NCI-H82 (cell line): ENCODE measurements around the gene PANX2.
"Not testable (repeated sequence)": the region's sequence is repeated elsewhere in the genome, so short reads cannot be mapped to it uniquely, and the experiment has no call there.

Source experiments
- DNase-seq: peaks from one replicate; lab custom pipeline; 2025; lab: John Stamatoyannopoulos, UW

PANX2 gene

DNA sequence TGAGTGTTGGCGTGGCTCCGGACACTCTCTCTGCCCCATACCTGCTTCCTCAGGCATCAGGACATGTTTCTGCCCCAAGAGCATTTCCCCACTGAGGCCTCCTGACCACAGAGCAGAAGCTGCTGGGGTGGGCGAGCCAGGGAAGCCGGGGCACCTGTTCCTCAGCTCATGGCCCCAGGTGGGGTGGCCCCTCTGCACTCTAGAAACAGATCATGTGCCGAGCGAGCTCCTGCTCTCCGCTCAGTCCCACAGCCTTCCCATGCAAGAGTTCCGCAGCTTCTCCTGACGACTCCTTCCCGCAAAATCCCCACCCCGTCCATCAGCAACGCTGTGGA is 22.4 kb upstream of the PANX2 start:
- DNase-seq, result no peak

DNA sequence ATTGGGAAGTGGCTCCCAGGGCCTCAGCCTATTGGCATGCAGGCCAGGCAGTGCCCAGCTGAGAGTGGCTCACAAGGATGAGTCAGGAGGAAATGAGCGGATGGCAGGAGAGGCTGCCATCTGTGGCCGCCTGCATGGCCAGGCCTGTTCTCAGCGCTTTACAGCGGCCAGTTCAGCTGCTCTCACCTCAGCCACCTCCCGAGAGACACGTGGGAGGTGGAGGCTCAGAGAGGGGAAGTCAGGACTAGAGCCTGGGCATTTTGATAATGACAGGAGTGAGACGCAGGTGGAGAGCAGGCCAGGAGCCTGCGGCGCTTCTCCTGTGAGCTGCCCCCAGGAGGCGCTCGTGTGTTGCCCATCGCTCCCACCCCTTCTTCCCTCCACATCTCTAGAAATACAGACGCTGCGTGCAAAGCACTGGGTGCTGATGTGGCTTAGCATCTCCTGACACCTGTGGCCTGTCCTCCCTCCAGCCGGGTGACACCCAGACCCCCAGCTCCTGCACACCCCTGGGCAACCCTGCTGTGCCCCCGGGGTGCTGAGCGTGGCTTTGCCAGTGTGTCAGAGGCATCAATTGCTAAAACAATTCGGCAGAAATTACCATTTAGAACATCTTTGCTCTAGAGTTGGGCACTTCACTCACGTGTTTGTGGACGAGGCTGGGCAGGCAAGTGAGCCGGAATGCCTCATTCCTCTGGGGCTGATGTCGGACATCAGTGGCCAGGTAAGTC is 21.4 kb upstream of the PANX2 start:
- peak; percentile 79 for DNase-seq

DNA sequence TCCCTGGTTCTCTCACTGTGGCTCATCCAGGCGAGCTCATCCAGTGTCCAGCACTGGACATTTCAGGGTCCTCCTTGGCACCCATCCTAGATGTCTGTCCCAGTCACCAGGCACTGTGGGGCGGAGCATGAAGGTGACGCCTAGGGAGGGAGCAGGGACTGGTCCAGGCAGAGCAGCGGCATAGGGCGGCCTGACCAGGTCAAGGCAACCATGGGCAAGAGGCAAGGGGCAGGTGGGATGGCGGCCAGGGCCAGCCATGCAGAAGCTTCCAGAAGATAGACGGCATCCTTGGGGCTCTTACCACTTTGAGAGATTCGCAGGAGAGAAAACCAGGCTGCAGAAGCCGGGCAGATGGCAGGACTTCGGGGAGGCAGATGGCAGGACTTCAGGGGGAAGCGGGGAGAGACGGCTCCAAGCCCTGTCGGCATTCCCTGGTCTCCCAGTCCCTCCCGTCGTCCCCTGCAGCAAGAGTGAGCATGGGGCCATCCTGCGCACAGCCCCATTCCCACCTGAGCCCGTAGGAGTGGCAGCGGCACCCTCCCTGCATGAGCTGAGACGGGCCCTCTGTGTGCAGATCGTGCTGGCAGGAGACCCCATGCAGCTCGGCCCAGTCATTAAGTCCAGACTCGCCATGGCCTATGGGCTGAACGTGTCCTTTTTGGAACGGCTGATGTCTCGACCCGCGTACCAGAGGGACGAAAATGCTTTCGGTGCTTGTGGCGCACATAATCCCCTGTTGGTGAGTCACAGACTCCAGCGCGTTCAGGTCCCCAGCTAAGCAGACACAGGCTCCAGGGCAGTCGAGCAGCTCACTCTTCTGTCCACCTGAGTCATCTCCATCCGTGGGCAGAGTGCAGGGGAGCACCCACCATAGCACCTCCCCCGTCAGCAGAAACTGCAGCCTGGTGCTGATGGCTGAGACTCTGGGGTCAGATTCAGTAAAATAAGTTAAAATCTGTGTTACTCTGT is 20.1 kb upstream of the PANX2 start:
- DNase-seq, result peak; percentile 61

DNA sequence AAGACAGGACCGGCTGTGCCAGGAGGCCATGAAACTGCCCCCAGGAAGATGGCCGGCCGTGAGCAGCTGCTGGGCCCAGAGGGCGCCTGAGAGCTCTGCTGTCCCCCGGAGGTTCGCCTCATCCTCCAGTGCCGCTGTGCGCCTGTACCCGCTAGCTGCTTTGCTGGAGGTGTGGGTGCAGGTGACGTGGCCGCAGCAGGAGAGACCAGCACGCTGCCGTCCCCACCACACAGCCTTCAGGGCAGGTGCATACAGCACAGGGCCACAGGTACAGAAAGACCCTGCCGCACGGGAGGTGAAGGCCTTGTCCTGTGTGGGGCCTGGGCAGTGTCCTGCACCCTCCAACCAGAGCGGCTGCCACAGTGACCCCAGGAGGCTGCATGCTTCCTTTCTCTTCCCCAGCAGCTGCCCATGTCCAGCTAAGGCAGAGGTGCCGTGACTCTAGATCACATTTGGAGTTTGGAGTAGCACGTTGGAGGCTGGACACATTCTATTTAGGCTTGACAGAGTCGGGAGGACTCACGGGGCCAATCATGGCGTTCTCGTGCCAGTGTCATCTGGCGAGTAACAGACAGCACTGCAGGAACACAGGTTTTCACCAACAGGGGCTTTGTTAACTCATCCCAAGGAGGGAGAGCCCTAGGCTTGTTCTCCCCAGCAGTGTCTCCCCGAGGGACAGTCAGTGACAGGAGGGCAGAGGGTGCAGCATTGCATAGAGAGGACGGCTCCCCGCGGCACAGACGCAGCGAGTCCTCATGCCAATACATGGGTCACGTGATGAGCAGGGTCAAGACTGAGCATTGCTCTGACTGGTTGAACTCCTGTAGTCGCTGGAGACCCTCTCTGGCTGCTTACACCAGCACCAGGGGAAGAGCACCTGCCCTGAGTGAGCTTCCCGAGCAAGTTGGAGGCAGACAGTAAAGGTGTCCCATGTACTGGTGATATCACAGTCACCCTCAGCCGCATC is 18.7 kb upstream of the PANX2 start:
- DNase-seq, result no peak

DNA sequence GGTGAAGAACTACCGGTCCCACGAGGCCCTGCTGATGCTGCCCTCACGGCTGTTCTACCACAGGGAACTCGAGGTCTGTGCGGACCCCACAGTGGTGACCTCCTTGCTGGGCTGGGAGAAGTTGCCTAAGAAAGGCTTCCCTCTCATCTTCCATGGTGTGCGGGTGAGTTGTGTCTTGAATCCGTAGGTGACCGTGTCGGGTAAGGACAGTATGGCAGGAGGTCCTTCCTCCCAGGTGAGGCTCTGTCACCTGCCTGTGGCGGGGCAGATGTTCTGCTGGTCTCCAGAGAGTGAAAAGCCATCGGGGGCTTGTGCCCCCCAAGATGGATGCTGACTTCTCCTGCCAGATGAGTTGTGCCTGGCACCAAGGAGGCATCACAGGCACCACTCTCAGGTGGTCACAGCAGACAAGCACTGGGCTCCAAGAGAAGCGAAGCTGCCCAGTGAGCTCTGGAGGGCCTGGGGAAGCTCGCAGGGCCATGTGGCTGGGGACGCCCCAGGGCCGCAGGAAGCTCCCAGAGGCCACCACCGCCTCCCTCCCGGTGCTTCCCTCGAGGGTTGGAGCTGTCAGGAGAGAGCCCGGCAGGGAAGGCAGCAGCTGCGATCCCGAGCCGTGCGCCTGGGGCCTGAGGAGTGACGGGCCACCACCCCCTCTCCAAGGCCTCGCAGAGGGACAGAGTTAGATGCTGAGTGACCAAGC is 17.3 kb upstream of the PANX2 start:
- no peak for DNase-seq

GRCh38 chr22:50153756-50154140 is 16.8 kb upstream of the PANX2 start:
- DNase-seq, result no peak

GRCh38 chr22:50157709-50158375 is 12.7 kb upstream of the PANX2 start:
- no peak for DNase-seq

GRCh38 chr22:50160947-50161346 is 9.6 kb upstream of the PANX2 start:
- no peak for DNase-seq

- DNase-seq, result no peak
Observed at GRCh38 chr22:50161508-50162390, 8.8 kb upstream of the PANX2 start.

DNA sequence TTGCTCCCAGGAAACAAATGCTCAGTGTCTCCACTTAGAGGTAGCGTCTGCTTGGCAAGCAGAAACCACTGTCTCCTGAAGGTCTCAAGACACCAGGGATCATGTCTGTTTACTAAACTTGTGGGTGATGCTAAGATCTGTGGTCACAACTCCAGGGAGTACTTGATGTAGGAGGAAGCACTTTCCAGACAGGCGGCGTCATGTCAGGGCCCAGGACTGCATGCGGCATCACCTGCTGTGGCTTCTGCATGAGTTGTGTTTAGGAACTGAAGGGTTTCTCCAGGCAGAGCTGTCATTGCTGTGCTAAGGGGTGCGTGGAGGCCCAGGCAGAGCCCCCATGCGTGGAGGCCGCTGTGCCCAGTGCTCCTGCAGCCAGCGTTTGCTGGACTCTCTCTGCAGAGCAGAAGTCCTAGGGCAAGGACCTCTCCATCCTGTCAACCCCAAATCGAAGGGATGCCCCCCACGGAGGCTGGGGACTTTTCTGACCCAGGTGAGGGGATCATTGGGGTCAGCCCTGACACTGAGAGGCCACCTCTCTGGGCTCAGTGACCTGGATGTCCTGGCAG is 8.1 kb upstream of the PANX2 start:
- DNase-seq, result no peak

- DNase-seq, result no peak
Observed at GRCh38 chr22:50165436-50166123, 5.0 kb upstream of the PANX2 start.

DNA sequence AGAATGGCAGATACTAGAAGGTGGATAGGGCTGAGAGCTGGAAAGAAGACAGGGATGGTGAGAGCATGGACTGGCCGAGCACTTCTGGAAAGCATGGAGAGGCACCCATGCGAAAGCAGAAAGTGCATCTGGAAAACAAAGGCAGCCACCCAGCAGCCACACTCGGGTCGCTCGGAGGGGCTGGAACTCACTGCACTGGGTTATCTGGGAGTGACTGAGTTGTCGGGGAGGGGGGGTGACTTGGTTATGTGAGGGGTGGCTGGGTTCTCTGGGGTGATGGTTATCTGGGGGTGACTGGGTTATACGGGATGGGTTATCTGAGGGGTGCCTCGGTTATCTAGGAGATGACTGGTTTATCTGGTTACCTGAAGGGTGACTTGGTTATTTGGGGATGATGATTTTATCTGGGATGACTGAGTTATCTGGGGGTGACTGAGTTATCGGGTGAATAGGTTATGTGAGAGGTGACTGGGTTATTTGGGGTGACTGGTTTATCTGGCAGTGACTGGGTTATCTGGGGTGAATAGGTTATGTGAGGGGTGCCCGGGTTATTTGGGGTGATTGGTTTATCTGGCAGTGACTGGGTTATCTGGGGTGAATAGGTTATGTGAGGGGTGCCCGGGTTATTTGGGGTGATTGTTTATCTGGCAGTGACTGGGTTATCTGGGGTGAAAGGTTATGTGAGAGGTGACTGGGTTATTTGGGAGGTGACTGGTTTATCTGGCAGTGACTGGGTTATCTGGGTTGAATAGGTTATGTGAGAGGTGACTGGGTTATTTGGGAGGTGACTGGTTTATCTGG is 2.6 kb upstream of the PANX2 start:
- no peak for DNase-seq

DNA sequence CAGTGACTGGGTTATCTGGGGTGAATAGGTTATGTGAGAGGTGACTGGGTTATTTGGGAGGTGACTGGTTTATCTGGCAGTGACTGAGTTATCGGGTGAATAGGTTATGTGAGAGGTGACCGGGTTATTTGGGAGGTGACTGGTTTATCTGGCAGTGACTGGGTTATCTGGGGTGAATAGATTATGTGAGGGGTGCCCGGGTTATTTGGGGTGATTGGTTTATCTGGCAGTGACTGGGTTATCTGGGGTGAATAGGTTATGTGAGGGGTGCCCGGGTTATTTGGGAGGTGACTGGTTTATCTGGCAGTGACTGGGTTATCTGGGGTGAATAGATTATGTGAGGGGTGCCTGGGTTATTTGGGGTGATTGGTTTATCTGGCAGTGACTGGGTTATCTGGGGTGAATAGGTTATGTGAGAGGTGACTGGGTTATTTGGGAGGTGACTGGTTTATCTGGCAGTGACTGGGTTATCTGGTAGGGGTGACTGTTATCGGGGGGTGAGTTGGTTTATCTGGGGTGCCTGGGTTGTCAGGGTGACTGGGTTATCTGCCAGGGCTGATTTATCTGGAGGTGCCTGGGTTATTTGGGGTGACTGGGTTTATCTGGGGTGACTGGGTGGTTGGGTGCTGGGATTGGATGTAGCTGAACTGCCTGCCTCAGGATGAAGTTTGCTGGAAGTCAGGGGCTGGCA is 1.9 kb upstream of the PANX2 start:
- not testable (repeated sequence) for DNase-seq

DNA sequence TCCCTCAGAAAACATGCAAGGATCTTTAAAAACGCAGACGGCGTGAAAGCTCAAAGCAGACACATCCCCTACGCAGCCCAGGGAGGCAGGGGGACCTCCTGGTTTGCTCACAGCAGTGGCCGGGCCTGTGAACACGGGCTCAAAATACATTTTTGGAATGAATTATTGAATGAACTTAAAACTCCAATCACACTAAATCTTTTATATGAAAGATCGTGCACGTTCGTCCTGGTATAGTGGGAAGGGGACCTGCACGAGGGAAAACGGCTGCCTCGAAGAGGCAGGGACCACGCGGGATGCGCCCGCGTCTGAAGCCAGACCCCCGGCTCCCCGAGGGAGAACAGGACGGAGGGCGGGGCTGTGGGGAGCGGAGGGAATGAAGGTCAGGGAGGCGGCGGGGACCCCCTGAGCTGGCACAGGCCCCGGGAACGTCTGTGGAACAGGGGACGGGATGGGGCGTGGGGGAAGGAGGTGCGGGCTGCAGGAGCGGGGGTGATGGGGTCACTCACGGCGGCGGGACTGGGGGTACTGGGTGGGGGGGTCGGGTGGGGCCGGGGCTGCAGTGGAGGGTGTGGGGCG is 1.3 kb upstream of the PANX2 start:
- DNase-seq, result no peak

DNA sequence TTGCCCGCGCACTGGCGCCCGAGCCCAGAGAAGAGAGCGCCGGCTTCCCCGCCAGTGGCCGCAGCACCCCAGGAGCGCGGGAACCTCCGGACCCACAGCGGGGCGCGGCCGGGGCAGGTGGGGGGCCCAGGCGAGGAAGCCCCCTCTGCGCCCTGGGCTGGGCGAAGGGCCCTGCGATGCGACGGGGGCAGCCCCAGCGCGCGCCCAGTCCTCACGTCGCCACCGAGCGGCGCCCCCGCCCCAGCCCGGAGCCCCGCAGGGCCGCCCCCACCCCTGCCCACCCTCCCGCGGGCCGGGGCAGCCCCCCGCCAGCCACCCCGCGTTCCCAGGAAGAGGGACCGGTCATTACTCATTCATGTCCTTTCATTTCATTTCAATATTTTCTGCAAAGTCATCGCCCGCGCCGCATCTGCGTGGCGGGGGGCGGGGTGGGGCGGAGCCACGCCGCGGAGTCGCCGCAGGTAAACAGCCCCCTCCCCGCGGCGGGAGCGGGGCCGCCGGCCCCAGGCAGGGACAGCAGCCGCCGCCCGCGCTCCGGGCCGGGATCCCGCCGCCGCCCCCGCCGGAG is 673 bp upstream of the PANX2 start:
- DNase-seq, result no peak

GRCh38 chr22:50171319-50171964 is 911 bp downstream of the PANX2 start:
- no peak for DNase-seq
